SKM-1 treated with dmso at 0.1 percent for 144 hours (cell line): ENCODE results near the gene TMC1.
"Not testable (repeated sequence)": the region's sequence is repeated elsewhere in the genome, so short reads cannot be mapped to it uniquely, and the experiment has no call there.

Experiments used
- DNase-seq: peaks from one replicate; lab custom pipeline; 2025; ENCODE audit not compliant: unreplicated experiment; lab: John Stamatoyannopoulos, UW

The TMC1 gene

GRCh38 chr9:72812559-72813111, 291.2 kb downstream of the TMC1 start:
- DNase-seq = no peak

DNA sequence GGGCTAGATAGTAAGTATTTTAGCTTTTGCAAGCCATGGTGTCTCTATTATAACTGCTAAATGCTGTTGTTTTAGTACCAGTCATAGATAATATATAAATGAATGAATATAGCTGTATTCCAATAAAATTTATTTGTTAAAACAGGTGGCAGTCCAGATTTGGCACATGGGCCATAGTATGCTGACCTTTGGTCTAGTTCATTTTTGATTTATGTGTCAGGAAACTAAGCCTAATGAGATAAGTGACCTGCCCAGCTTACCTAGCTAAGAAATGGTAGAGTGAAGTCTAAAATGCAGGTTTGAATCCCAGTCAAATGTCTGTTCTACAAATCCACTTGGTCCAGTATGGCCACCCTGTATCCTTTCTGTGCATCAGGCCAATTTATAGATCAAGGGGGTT, 292.1 kb downstream of the TMC1 start:
- DNase-seq = no peak

GRCh38 chr9:72814083-72814597, 292.7 kb downstream of the TMC1 start:
- DNase-seq = no peak

- no peak for DNase-seq
Observed at GRCh38 chr9:72816666-72817065, 295.3 kb downstream of the TMC1 start.

- DNase-seq = no peak
Observed at GRCh38 chr9:72817413-72817812, 296.0 kb downstream of the TMC1 start.

GRCh38 chr9:72818385-72818784, 297.0 kb downstream of the TMC1 start:
- no peak for DNase-seq

DNA sequence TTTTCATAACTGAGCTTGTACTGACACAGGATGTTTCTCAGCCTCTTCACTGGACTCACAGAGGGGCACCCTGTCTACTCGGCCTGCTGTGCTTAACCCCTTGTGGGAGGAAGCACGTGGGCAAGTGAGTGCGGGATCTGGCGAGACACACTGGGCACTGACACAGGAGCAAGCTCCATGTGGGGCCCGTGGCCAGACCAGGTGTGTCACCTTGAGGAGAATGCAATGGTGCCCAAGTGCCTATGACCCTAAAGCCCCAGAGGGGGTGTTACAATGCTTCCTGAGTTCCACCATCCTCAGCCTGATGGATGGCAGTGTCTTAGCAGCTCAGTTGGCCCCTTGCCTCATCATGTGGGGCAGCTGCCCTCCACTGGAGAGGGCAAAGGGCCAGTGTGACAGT, 302.6 kb downstream of the TMC1 start:
- no peak for DNase-seq

DNA sequence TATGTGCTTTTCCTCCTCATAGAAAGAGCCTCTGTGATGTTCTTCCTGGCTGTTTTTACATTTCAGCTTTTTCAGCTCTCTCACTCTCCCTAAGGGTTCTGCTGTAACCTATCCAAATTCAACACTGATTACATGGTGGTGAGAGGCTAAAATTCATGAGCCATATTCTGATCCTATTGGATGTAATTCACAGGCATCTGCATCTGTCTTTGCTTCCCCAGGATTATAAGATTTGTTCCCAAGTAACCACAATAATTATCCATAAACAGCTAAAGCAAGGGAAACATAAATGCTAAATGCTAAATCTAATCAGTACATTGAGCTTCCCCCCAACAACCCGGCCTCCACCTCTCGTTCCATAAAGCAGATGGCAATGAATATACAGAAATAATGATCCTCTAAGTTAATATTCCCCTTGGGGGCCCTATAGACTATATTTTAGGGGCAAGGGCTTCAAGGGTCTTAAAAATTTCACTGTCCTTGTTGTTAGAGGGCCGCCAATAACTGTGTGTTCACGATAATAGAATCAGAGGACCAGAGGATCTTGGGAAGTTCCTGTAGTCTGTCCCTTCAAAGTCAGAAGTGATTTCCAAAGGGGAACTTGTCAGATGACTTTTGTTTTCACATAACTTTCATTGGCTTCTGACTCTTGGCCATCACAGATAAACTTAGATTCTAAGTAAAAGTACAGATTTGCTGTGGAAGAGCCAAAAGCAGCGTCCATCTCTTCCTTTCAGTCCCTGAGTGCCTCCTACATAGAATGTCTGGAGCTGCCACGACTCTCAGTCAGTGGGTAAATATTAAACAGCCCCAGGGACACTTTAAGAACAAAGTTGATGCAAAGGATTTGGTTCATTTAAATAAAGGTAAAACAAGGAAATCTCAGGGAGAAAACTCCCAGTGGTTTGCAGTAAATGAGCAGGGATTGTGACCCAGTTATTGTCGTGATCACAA, 305.9 kb downstream of the TMC1 start:
- no peak for DNase-seq

DNA sequence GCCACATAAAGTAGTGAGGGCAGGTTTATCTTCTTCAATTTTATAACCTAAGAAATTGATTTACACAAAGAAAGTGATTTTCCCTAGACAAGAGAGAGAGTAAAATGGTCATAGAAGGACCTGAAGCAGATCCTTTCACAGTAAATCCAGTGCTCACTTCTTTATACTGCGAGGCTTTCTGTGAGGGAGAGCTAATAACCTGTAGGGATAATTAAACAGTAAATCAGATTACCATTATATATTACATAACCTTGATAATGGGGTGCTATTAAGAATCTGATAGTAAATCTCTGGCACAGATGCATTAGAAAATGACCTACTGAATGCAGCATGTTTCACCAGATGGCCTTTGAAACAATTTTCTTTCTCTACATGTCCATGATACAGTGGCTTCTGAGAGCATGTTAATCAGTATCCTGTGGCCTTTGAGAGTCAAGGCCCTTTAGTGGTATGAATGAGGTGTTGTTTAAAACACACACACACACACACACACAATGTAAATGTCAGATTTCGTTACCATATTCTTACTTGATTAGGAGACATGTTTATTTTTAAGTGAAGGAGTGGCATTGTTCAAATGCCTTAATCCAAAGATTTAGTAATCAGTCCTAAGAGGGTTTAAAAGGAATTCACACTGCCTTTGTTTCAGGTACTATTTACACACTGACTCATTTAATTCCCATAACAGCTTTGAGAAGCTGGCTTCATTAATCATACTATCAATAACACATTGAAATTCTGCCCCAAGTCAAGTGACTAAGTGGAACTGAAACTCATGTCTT, 306.7 kb downstream of the TMC1 start:
- no peak for DNase-seq

DNA sequence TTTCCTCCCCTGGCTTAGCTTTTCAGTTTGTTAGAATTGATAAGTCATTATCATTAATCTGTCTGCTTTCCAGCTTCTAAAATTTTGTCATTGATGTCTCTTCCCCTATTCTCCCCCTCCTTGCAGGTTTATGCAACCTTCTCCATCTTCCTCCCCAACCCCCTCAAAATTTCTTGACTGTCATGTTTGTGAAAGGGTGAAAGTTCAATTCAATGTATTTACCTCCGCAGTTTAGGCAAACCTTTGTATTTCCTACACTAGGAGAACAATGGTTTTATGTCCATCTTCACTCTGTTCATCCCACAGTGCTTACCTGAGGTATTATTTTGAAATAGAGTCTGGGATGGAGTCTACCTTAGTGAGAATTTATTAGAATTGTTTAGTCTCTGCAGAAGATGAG, 313.6 kb downstream of the TMC1 start:
- no peak for DNase-seq

GRCh38 chr9:72836790-72837189, 315.4 kb downstream of the TMC1 start:
- DNase-seq = no peak

DNA sequence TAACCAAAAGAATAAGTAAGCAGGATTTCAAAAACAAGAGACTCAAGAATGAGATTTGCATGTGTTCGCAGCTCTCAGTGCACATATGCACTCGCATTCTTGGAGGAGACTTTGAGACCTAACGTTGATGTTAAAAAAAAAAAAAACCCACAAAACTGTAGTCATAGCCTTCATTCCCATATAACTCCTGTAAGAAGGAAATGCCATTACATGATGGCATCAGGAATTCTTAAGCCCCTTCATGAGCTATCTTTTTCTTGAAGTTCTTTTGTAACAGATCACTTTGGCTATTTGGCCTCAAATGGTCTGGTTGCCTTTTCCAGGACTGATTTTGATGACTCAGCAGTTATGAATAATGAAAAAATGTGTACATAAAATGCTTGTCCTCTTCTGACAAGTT, 317.7 kb downstream of the TMC1 start:
- no peak for DNase-seq

DNA sequence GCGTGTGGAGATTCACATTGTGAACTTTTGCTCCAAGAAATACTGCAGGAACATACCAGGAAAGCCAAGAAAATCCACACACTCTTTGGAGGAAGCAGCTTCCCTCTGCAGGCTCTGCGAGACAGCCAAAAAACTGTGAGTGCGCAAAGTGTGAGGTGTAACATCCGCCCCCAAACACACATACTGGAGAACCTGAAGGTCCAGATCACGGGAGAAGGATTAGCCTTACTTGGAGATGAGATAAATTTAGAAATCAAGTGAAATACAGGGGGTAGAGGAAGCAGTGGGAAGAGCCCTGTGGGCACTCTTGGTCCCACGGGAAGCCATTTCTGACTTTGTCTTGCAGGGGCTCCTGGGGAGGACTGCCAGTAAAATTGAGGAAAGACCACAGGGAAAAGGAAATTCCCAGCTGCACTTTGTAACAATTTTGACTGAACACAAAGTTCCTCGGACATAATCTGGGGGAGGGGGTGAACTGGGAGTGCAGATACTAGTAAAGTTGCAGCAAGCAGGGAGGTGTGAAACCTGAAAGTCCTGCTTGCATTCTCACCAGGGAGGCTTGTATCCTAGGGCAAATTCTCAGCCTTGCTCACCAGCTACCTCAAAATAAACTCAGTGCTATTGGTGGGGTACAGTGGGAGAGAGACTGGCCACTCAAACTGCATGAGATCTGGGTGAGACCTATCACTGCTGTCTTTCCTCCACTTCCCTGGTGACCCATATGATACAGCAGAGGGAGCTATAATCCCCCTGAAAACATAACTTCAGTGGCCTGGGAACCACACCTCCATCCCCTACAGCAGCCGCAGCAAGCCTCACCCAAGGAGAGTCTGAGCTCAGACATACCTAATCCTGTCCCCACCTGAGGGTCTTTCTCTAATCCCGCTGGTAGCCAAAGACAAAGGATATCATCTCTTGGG, 322.4 kb downstream of the TMC1 start:
- DNase-seq = no peak

DNA sequence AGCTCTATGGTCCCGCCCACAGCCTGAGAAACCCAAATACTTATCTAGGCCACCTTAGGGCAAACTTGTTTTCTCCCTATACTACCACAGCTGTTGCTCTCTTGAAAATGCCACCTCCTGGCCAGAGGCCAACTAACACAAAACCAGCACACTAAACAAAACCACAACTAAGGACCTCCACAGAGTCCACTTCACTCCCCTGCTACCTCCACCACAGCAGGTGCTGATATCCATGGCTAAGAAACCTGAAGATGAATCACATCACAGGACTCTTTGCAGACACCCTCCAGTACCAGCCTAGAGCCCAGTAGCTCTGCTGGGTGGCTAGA, 323.0 kb downstream of the TMC1 start:
- DNase-seq = no peak

DNA sequence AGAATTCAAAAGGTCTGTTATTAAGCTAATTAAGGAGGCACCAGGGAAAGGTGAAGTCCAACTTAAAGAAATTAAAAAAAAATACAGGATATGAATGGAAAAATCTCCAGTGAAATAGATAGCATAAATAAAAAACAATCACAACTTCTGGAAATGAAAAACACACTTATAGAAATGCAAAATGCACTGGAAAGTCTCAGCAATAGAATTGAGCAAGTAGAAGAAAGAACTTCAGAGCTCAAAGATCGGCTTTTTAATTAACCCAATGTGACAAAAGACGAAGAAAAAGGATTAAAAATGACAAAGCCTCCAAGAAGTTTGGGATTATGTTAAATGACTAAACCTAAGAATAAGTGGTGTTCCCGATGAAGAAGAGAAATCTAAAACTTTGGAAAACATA, 323.6 kb downstream of the TMC1 start:
- DNase-seq = not testable (repeated sequence)

GRCh38 chr9:72850209-72850608, 328.8 kb downstream of the TMC1 start:
- not testable (repeated sequence) for DNase-seq

DNA sequence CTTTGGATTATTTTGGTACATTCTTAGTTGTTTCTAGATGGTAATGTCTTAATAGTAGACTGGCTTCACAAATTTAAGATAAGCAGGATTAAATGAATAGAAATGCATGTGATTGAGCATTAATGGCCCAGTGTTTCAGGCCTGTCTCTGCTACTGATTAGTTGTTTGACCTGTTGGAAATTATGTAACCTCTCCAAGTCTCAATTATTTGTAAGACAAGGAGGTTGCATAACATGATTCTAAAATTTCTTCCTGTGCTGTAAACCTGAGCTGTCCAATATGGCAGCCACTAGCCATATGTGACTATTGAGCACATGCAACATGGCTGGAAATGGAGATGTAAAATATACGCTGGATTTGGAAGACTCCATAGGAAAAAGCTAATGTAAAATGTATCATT, 333.9 kb downstream of the TMC1 start:
- no peak for DNase-seq

DNA sequence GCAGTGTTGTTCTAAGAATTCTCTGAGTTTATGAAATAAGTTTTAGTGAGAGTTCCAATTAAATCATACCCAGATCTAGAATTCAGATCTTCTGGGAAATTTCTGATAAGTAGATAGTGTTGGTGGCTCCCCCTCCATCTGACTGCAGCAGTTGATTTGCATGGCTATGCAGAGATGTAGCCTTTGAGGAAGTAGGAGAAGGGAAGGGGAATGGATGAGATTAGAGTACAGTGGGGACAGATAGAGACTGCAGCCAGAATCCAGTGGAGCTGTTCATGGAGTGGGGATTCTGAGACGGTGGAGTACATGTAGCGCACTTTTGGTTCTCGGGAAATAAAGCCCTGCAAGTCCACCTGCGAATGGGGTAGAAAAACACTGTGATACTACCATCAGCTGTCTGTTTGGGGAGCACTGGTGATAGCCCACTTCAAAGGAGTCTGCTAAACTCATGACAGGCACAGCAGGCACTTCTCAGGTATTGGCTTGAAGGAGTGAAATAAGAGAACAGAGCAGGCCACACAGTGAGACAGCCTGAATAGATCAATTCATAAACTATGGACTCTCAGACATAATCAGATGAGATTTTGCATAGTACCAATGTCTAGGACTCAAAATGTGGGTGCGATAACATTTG, 334.6 kb downstream of the TMC1 start:
- DNase-seq = no peak

GRCh38 chr9:72856972-72857623, 335.7 kb downstream of the TMC1 start:
- no peak for DNase-seq

- DNase-seq = no peak
Observed at GRCh38 chr9:72857624-72857996, 336.2 kb downstream of the TMC1 start.
